Measurements from ENCODE around the gene INPP1. TPM values are rescaled to one million over a fixed set of nuclear protein-coding genes. Genes with fewer than 3 reads are reported as not detected.
A peak's percentile ranks its signal among the peaks of the same experiment; 100 is the strongest.

INPP1 gene
- polyA plus RNA-seq, 1 of the 3 experiments (the other 2 are of a cell fraction) = 6.4 TPM

DNA sequence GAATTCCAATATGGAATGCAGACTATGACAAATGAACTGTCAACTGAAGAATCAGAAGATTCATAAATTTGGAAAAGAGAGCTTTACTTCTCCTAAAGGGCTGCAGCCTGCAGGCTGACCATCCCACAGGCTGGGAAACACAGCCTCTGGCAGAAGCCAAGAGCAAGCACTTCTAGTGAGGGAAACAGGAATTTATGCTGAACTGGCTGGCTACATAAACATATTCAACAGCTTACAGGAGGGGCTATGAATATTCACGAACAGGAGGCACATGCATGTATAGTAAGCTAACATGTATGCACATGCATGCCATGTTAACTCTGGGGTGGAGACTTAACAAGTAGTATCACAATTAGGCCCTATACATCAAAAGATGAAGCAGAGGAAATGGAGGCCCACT, 41.3 kb upstream of the INPP1 start:
- Histone ChIP-seq H3K4me1 (ENCODE audit: control insufficient read depth in 1 of 2, insufficient read depth in 2 of 2, low read depth in 1 of 2, low read length in 1 of 2) (no peaks in the 10 kb centered on the region), H4K20me1 (ENCODE audit: insufficient read depth) (no peaks in the 10 kb centered on the region), H3K4me3 (ENCODE audit: low read depth in 2 of 2, low read length in 1 of 2) (no peak overlapping the region), H3K4me2 (no peak overlapping the region), H3K79me2 (ENCODE audit: insufficient read depth) (no peaks in the 10 kb centered on the region), H2AFZ (ENCODE audit: low read depth) (no peak overlapping the region), H3K27ac (ENCODE audit: low read depth in 2 of 2, low read length in 1 of 2) (no peak overlapping the region), H3K27me3 (ENCODE audit: insufficient read depth) (no peaks in the 10 kb centered on the region), H3K9me3 (no peaks in the 10 kb centered on the region), H3K36me3 (replicated peaks in 1 of 2; ENCODE audit: control insufficient read depth in 1 of 2, insufficient read depth in 2 of 2, low read length in 1 of 2) (peaks cover 4 to 20% of the 10 kb centered on the region in 2 experiments), H3K9me2 (no peaks in the 10 kb centered on the region), H3F3A (replicated peaks; ENCODE audit: insufficient read depth) (no peaks in the 10 kb centered on the region), H3K9ac (no peak overlapping the region)
- no peak for DNase-seq
- no peak for TF ChIP-seq EP300 (IDR thresholded peaks at IDR 0.05; ENCODE audit: borderline replicate concordance in 1 of 2, low read depth in 1 of 2, low read length in 1 of 2)
- no peak for TF ChIP-seq RAD21 (IDR thresholded peaks at IDR 0.05; ENCODE audit: low read length)
- TF ChIP-seq IRF3 (IDR thresholded peaks at IDR 0.05; ENCODE audit: low read depth, low read length) = no peak
- TF ChIP-seq RFX5 (IDR thresholded peaks at IDR 0.05; ENCODE audit: low read length) = no peak
- no peak for TF ChIP-seq FOXJ3 (CRISPR knock-in tag; IDR thresholded peaks at IDR 0.05)
- TF ChIP-seq, protein P1, sequence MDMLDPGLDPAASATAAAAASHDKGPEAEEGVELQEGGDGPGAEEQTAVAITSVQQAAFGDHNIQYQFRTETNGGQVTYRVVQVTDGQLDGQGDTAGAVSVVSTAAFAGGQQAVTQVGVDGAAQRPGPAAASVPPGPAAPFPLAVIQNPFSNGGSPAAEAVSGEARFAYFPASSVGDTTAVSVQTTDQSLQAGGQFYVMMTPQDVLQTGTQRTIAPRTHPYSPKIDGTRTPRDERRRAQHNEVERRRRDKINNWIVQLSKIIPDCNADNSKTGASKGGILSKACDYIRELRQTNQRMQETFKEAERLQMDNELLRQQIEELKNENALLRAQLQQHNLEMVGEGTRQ (IDR thresholded peaks at IDR 0.05; ENCODE audit: borderline replicate concordance, low read depth, low read length) = no peak
- TF ChIP-seq ELF1 (IDR thresholded peaks at IDR 0.05) = no peak
- TF ChIP-seq SMC3 (IDR thresholded peaks at IDR 0.05; ENCODE audit: low read depth, low read length) = no peak
- TF ChIP-seq, protein P2, sequence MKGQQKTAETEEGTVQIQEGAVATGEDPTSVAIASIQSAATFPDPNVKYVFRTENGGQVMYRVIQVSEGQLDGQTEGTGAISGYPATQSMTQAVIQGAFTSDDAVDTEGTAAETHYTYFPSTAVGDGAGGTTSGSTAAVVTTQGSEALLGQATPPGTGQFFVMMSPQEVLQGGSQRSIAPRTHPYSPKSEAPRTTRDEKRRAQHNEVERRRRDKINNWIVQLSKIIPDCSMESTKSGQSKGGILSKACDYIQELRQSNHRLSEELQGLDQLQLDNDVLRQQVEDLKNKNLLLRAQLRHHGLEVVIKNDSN (IDR thresholded peaks at IDR 0.05; ENCODE audit: borderline replicate concordance, low read depth) = no peak
- TF ChIP-seq RCOR1 (IDR thresholded peaks at IDR 0.05; ENCODE audit: low read length) = no peak
- no peak for TF ChIP-seq NRF1 (IDR thresholded peaks at IDR 0.05; ENCODE audit: low read depth, low read length)
- TF ChIP-seq, protein P3, sequence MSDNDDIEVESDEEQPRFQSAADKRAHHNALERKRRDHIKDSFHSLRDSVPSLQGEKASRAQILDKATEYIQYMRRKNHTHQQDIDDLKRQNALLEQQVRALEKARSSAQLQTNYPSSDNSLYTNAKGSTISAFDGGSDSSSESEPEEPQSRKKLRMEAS (IDR thresholded peaks at IDR 0.05; ENCODE audit: low read depth) = no peak
- no peak for TF ChIP-seq SIN3A (IDR thresholded peaks at IDR 0.05; ENCODE audit: borderline replicate concordance, low read depth, low read length)
- TF ChIP-seq MXI1 (IDR thresholded peaks at IDR 0.05; ENCODE audit: low read depth, low read length) = no peak
- 100% methylated on average over 1 of the region's 1 CpG for WGBS (ENCODE audit: low lambda C conversion rate)
- POLR2A ChIA-PET = no interaction called here
- CTCF ChIA-PET = interaction anchor here (0.8 to 1.8 kb wide), 6 partner anchors 17 to 539 kb away, joined by 3 to 10 read pairs (median 4); partner anchors contain the start of gene HIBCH

DNA sequence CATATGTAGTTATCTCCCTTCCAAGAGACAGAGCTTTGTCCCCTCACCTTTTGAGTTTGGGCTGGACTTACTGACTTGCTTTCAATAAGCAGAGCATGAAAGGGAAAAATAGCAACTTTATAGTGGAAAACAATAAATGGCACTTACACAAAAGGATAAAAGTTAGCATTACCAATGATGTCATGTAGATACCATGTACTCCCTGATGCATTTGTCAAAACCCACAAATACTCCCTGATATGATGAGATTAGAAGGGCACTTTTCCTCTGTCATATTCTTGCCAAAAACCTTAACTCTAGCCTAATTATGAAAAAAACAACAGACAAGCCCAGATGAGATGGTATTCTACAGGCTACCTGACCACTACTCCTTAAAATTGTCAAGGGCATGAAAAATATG, 39.7 kb upstream of the INPP1 start:
- DNase-seq = no peak
- H3K79me2 ChIP-seq (ENCODE audit: insufficient read depth) = no peaks in the 10 kb centered on the region
- CTCF ChIA-PET = no interaction called here

More for the DNA sequence above, 39.7 kb upstream of the INPP1 start:
- Histone ChIP-seq H3K36me3 (replicated peaks in 1 of 2; ENCODE audit: control insufficient read depth in 1 of 2, insufficient read depth in 2 of 2, low read length in 1 of 2) (peaks cover 4 to 26% of the 10 kb centered on the region in 2 experiments), H3K9me3 (no peaks in the 10 kb centered on the region), H3K27ac (ENCODE audit: low read depth in 2 of 2, low read length in 1 of 2) (no peak overlapping the region), H2AFZ (ENCODE audit: low read depth) (no peak overlapping the region), H3K27me3 (ENCODE audit: insufficient read depth) (no peaks in the 10 kb centered on the region), H3K4me2 (no peak overlapping the region), H3K9ac (no peak overlapping the region), H3K4me3 (ENCODE audit: low read depth in 2 of 2, low read length in 1 of 2) (no peak overlapping the region), H3F3A (replicated peaks; ENCODE audit: insufficient read depth) (no peaks in the 10 kb centered on the region), H4K20me1 (ENCODE audit: insufficient read depth) (no peaks in the 10 kb centered on the region), H3K4me1 (ENCODE audit: control insufficient read depth in 1 of 2, insufficient read depth in 2 of 2, low read depth in 1 of 2, low read length in 1 of 2) (no peaks in the 10 kb centered on the region), H3K9me2 (no peaks in the 10 kb centered on the region)
- POLR2A ChIA-PET = no interaction called here
- no peak for TF ChIP-seq ZBTB33 (IDR thresholded peaks at IDR 0.05; ENCODE audit: borderline replicate concordance, low read depth)
- TF ChIP-seq, protein P4, sequence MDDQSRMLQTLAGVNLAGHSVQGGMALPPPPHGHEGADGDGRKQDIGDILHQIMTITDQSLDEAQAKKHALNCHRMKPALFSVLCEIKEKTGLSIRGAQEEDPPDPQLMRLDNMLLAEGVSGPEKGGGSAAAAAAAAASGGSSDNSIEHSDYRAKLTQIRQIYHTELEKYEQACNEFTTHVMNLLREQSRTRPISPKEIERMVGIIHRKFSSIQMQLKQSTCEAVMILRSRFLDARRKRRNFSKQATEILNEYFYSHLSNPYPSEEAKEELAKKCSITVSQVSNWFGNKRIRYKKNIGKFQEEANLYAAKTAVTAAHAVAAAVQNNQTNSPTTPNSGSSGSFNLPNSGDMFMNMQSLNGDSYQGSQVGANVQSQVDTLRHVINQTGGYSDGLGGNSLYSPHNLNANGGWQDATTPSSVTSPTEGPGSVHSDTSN (IDR thresholded peaks at IDR 0.05) = 0 out of 2 replicates have a peak, but pooled peaks have one; percentile 18
